GM18511 (cell line): ENCODE results near the gene CDSN.

Experiments
- ATAC-seq: cut with Tn5 transposase; IDR thresholded peaks from one replicate; pipeline ENCODE4 v1.9.1; 2021; ENCODE audit warnings: mild to moderate bottlenecking, moderate library complexity; ENCODE audit not compliant: unreplicated experiment

CDSN gene

DNA sequence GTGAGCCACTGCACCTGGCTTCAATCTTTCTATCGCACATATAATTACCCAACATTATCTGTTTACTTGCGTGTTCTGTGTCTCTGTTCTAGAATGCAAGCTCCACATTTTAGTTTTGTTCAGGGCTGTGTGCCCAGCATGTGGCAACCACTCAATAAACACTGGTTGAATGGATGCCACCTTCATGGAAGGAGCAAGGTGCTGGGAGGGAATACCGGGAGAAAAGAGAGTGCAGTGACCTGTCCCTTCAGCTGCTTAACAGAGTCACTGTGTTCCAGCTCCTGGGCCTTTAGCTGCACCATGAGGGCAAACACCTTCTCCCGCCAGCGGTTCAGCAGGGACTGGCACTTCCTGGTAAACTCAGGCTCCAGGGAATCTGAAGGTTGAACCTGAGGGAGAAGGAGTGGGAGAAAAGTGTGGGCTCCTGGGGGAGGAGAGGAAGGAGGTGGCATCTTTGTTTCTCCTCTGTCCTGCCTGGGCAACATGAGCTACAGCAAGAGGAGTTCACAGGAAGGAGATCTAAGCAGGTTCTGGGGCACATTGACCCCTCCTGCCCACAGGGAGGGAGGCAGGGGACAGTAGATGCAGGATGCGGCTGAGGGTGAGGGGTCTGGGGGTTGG, 29.7 kb upstream of the CDSN start:
- ATAC-seq = no peak

- no peak for ATAC-seq
Measured at GRCh38 chr6:31145386-31145785, 25.1 kb upstream of the CDSN start.

GRCh38 chr6:31144970-31145340, 24.7 kb upstream of the CDSN start:
- ATAC-seq = no peak

DNA sequence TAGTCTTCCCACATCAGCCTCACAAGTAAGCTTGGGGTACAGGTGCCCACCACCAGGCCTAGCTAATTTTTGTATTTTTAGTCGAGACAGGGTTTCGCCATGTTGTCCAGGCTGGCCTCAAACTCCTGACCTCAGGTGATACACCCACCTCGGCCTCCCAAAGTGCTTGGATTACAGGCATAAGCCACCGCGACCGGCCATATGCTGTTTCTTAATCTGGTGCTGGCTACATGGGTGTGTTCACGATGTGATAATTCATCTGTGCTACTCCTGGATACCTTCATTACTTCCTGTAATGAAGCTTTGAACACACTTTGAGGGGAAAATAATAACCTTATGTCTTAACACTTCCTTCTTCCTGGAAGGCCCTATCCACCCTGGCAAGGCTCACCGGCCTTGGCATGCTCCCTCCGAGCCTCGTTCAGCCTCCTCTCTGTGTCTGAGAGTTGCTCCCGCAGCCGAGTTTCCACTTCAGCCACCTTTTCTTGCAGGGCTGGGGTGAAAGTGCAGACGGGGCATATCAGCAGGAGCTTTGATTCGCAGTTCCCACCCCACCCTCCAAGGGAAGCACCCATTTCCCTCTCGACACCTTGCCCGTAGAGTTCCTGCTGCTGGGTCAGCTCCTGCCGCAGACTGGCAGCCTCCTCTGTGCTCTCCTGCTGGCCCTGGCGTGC, 24.2 kb upstream of the CDSN start:
- ATAC-seq = no peak

- ATAC-seq = no peak
Measured at GRCh38 chr6:31143148-31143547, 22.9 kb upstream of the CDSN start.

DNA sequence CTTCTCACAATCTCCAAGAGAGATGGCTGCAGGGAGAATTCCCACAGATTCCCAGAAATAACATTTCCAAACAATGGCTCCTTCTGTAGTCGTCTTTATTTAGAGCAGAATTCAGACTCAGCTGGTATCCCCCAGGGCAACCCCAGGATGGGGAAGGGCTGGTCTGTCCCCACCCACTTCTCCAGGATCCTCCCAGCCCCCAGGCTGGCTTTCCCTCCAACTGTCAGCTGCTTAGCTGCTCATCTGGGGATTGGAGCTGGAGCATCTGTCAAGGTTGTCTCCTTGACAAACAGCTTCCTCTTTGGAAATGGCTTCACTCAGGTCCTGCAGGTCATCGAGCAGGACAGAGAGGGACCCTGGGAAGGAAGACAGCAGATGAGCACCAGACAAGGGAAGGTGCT, 22.1 kb upstream of the CDSN start:
- ATAC-seq = no peak

DNA sequence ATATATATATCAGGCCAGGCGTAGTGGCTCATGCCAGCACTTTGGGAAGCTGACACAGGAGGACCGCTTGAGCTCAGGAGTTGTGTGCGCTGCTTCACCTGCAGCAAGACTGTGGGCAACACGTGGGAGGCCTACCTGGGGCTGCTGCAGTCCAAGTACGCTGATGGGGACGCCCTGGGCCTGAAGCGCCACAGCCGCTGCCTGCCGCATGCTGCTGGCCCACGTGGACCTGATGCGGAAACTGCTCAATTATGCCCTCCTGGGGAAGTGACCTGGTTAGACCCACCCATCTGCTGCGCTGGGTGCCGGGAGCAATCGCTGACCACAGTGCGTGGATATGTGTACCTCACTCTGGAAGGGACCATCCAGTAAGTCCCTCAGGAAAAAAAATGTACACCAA, 20.4 kb upstream of the CDSN start:
- no peak for ATAC-seq

- no peak for ATAC-seq
Measured at GRCh38 chr6:31139599-31139998, 19.4 kb upstream of the CDSN start.

DNA sequence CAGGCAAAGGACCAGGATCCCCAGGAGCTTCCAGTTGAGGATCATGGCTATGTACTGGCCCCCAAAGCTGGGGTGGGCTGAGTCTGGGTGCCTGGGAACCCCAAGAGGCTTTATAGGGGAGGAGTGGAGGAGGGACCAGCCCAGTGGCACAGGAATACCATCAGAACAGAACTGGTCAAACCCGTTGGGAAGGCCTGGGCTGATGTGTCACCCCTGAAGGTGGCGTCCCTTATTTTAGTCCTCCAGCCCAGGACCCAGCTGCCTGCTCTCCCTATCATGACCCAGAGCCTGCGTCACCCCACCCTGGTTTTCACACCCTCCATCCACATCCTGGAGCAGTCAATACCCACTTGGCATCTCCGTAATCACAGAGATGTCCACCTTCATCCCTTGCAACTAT, 18.7 kb upstream of the CDSN start, which contains the start of gene PSORS1C2:
Gene PSORS1C2 (minus strand): TSS at position 85 of the 400 bp plus-strand sequence. CDS start 40 bp downstream, at position 45.
- no peak for ATAC-seq

DNA sequence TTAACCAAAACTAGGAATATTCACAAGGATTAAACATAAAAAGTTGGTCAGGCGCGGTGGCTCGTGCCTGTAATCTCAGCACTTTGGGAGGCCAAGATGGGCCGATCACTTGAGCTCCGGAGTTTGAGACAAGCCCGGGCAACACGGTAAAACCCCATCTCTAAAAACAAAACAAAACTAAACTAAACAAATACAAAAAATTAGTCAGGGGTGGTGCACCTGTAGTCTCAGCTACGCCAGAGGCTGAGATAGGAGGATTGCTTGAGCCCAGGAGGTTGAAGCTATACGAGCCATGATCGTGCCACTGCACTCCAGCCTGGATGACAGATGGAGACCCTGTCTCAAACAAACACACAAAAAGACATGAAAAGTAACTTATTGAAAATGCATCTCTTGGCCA, 15.5 kb upstream of the CDSN start:
- ATAC-seq = no peak

- ATAC-seq = no peak
Measured at GRCh38 chr6:31132806-31133205, 12.6 kb upstream of the CDSN start.

DNA sequence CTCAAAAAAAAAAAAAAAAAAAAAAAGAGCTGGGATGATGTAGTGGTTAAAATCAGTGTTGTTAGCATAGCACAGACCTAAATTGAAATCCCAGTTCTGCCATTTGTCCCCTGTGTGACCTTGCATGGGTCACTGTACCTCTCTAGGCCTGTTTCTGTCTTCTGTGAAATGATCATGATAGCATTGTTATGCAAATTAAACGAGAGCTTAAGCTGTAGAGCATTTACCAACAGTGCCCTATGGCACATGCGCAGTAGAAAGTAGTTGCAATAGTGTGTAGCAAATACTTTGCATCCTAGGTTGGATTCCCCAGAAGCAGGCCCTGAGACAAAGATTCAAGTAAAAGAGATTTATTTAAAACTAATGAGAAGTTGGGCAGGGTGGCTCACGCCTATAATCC, 11.3 kb upstream of the CDSN start:
- ATAC-seq = no peak

GRCh38 chr6:31130751-31131150, 10.5 kb upstream of the CDSN start:
- no peak for ATAC-seq

GRCh38 chr6:31129130-31129529, 8.9 kb upstream of the CDSN start:
- no peak for ATAC-seq

- no peak for ATAC-seq
Measured at GRCh38 chr6:31128093-31128676, 7.9 kb upstream of the CDSN start.

DNA sequence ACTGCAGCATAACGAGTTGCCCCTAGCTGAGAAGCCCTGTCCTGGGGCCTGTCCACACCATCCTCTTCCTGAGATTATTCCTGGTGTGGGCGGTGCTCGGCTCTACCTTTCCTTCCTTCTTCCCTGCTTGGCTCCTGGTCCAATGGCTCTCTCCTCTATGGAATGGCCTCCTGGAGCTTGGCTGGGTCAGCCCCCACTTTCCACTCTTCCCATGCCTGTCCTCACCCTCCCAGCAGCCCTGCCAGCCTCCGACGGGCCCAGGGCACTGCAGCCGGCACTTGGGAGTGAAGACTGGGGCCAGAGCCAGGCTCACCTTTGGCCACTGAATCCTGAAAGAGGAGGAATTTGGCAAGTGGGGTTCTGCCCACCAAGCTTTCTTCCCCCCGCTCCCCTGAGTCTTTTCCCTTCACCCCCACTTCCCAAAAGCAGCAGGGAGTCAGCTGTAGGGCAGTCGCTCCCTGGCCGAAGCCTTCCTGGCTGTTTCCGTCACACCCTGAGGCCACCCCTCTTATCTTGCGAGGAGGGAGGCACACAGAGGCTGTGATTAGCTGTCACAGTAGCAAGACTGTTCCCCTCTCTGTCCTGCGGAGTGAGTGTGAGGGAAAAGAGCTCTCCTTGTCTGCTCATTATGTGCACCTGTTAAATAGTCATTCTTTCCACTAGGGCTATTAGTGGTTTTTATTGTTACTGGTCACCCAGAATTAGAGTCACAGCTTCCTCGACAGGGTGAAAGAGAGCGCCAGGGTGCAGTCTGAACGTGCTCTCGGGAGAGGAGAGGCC, 6.3 kb upstream of the CDSN start:
- no peak for ATAC-seq

GRCh38 chr6:31125586-31126363, 5.5 kb upstream of the CDSN start:
- ATAC-seq = no peak

GRCh38 chr6:31125162-31125561, 4.9 kb upstream of the CDSN start:
- no peak for ATAC-seq

DNA sequence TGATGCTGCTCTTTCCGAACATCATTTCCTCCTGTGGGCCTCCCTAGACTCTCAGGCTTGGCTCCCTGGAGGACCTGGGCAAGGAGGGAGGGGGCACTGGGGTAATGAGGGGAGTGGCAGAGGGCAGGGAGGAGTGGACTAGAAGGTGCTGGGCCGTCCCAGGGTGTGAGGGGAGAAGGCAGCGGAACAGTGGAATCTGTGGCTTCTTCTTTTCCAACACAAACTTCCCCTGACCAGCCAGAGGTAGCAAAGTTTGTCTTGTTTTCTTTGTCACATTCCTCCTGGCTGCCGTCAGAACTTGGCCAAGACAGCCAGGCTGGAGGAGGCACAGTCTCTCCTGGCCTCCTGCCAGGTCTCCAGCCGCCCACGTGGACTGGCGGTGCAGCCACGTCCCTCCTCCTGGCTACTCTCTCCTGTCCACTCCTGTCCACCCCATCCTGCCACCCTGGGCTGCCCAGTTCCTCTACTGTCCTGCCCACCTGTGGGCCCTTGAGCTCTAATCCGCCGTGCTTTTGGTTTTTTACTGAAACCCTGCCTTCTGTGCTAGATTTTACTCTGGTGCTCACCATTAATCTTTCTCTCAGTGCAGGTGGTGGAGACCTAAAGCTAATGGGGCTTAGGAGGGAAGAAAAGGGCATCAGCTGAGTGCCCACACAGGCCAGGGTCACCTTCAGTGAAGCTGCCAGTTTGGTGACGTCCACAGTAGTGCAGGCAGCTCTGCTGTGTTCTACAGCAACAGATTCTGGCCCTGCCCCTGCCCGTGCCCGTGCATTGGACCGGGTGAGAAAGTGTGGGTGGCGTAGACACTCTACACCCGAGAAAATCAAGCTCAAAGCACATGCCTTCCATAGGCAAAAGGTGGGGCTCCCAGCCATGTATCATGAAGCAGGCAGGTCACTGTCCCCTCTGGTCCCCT, 2.8 kb upstream of the CDSN start:
- ATAC-seq = no peak
